Tibial nerve (tissue), 4 donors: ENCODE measurements around the gene CSAD. TPM values are rescaled to one million over a fixed set of nuclear protein-coding genes. Genes with fewer than 3 reads are reported as not detected.
"Not testable (repeated sequence)": the region's sequence is repeated elsewhere in the genome, so short reads cannot be mapped to it uniquely, and the experiment has no call there.

Experiments used
- DNase-seq, 2 donors: peaks; one replicate each; pipeline ENCODE4 v3.0.0-alpha.2; 2019; ENCODE audit warnings: low spot score in 2 of 2
- H3K27ac ChIP-seq, 4 donors: fragments of 200-600 bp; sonication (generic) in 3 of 4; one replicate each; pipeline ENCODE4 v1.5.1; 2017 to 2019; ENCODE audit warnings: mild to moderate bottlenecking in 1 of 4
- H3K27me3 ChIP-seq, 2 donors: fragments of 200-600 bp; sonication (generic) in 1 of 2; one replicate each; pipeline versions ENCODE4 v1.5.1 to v1.6.0; 2017 to 2019
- H3K36me3 ChIP-seq, 3 donors: fragments of 200-600 bp; sonication (generic); one replicate each; pipeline ENCODE4 v1.5.1; 2018 to 2019
- H3K4me1 ChIP-seq, 4 donors: fragments of 200-600 bp; sonication (generic) in 3 of 4; one replicate each; pipeline ENCODE4 v1.5.1; 2017 to 2019
- H3K4me3 ChIP-seq, 4 donors: fragments of 200-600 bp; sonication (generic) in 3 of 4; one replicate each; pipeline ENCODE4 v1.5.1; 2017 to 2019; ENCODE audit warnings: mild to moderate bottlenecking in 1 of 4, moderate library complexity in 1 of 4
- H3K9me3 ChIP-seq, 4 donors: fragments of 200-600 bp; sonication (generic) in 3 of 4; one replicate each; pipeline ENCODE4 v1.5.1; 2017 to 2019
- EP300 ChIP-seq, 2 donors: sonication (generic); formaldehyde crosslinking; IDR thresholded peaks; one replicate each; pipeline ENCODE4 v1.6.1; 2017; ENCODE audit warnings: antibody characterized with exemption in 2 of 2, mild to moderate bottlenecking in 1 of 2
- POLR2A ChIP-seq, 2 donors: fragments of 450-650 bp; IDR thresholded peaks; one replicate each; pipeline ENCODE4 v1.6.1; 2017; ENCODE audit warnings: antibody characterized with exemption in 2 of 2, mild to moderate bottlenecking in 2 of 2, moderate library complexity in 2 of 2
- WGBS, 2 donors: methylation state at CpG; one replicate each; pipeline ENCODE4 v1.1.5; 2018; 5-methylcytosine and 5-hydroxymethylcytosine counted together
- total RNA-seq, 4 donors: library from RNA; depleted of rRNA; stranded (reverse); fragments of >200 nt; gene quantifications; one replicate each; pipeline ENCODE4 v1.1.0, GENCODE V29; 2016
- TF ChIP-seq, protein P1 (sequence below), 5 experiments: fragments of 200-600 bp in 3 of 5; fragments of 450-650 bp in 2 of 5; sonication (generic) in 3 of 5; IDR thresholded peaks; one replicate each; pipeline ENCODE4 v1.5.1; 2016 to 2019; ENCODE audit warnings: antibody characterized with exemption in 5 of 5, mild to moderate bottlenecking in 3 of 5, moderate library complexity in 2 of 5

CSAD gene
- total RNA-seq, 4 donors from 2014 or later: 52.4 to 90.6 (median 78.7) TPM

DNA sequence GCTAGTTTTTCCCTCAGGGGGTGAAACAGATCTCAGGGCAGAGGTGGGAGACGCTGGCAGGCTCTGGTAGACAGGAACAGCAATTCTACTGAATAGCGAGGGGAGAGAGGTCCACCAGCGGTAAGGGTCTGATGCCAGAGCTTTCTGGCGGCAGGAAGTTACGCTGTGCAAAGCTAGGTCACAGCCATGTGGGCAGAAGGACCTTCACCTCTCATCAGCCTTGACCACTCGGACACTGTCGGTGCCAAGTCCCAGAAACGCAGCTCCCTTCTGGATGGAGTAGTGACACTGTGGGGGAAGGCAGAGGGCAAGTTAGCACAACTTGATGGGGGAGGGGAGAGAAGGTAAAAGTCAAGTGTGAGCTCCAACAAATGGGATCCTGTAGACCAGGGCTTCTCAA is 10.5 kb downstream of the CSAD start:
- Histone ChIP-seq H3K36me3 (peaks cover 0 to 82% (median 0%) of the 10 kb centered on the region in 3 donors), H3K4me1 (peaks cover 0 to 18% (median 2%) of the 10 kb centered on the region in 4 donors), H3K9me3 (no peaks in the 10 kb centered on the region), H3K4me3 (no peak overlapping the region), H3K27me3 (no peaks in the 10 kb centered on the region), H3K27ac (no peak overlapping the region)
- DNase-seq: no peak
- 84 to 89% methylated on average over 8 of the region's 8 CpGs for WGBS, 2 donors
- TF ChIP-seq POLR2A (IDR thresholded peaks at IDR 0.05) (no peak), EP300 (IDR thresholded peaks at IDR 0.05) (no peak)
- TF ChIP-seq, protein P1, sequence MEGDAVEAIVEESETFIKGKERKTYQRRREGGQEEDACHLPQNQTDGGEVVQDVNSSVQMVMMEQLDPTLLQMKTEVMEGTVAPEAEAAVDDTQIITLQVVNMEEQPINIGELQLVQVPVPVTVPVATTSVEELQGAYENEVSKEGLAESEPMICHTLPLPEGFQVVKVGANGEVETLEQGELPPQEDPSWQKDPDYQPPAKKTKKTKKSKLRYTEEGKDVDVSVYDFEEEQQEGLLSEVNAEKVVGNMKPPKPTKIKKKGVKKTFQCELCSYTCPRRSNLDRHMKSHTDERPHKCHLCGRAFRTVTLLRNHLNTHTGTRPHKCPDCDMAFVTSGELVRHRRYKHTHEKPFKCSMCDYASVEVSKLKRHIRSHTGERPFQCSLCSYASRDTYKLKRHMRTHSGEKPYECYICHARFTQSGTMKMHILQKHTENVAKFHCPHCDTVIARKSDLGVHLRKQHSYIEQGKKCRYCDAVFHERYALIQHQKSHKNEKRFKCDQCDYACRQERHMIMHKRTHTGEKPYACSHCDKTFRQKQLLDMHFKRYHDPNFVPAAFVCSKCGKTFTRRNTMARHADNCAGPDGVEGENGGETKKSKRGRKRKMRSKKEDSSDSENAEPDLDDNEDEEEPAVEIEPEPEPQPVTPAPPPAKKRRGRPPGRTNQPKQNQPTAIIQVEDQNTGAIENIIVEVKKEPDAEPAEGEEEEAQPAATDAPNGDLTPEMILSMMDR (IDR thresholded peaks at IDR 0.05): no peak

DNA sequence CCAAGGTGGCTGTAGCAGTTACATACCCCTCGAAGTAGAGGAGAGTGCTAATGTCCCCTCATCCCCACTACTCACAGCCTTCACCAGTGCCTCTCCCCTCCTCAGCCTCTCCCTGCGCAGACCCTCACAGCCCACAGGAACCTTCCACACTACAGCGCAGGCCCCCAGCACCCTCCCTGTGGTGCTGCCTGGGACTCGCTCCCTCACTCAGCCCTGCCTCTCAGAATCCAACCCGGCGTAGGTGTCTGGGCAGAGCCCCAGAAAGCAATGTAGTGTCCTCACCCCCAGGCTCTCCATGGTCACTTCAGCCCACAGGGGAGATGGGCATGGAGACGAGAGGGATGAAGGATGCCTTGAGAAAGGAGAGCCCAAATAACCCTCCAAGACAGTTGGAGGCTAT is 11.1 kb downstream of the CSAD start:
- peaks cover 0 to 83% (median 0%) of the 10 kb centered on the region in 3 donors for H3K36me3 ChIP-seq
- DNase-seq: no peak
- TF ChIP-seq EP300 (IDR thresholded peaks at IDR 0.05) (no peak), POLR2A (IDR thresholded peaks at IDR 0.05) (no peak)
- TF ChIP-seq, protein P1 (IDR thresholded peaks at IDR 0.05): no peak
- H3K4me3 ChIP-seq: no peak overlapping the region
- WGBS, 2 donors: 91 to 97% methylated on average over 7 of the region's 7 CpGs
- no peaks in the 10 kb centered on the region for H3K9me3 ChIP-seq
- H3K27me3 ChIP-seq: no peaks in the 10 kb centered on the region
- no peak overlapping the region for H3K27ac ChIP-seq
- H3K4me1 ChIP-seq: peaks cover 0 to 18% (median 0%) of the 10 kb centered on the region in 4 donors

DNA sequence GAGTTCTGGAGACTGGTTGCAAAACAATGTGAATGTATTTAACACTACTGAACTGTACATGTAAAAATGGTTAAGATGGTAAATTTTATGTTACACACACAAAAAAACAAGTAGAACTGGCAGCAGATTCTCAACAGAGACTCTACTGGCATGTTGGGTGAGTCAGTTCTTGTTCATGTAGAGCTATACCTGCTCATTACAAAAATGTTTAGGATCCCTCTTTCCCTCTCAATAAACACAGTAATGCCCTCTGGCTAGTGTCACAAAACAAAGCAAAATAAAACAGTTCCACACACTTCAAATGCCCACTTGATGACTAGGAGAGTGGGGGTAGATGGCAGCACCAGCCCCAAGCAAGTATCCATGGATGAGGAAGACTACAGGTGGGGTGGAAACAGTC is 13.9 kb downstream of the CSAD start:
- no peaks in the 10 kb centered on the region for H3K27me3 ChIP-seq
- H3K4me3 ChIP-seq: no peak overlapping the region
- no peak for DNase-seq
- H3K36me3 ChIP-seq: peaks cover 0 to 73% (median 0%) of the 10 kb centered on the region in 3 donors
- peaks cover 0 to 5% (median 0%) of the 10 kb centered on the region in 4 donors for H3K4me1 ChIP-seq
- no peak overlapping the region for H3K27ac ChIP-seq
- no peaks in the 10 kb centered on the region for H3K9me3 ChIP-seq
- TF ChIP-seq, protein P1 (IDR thresholded peaks at IDR 0.05): no peak
- no peak for TF ChIP-seq EP300 (IDR thresholded peaks at IDR 0.05)

DNA sequence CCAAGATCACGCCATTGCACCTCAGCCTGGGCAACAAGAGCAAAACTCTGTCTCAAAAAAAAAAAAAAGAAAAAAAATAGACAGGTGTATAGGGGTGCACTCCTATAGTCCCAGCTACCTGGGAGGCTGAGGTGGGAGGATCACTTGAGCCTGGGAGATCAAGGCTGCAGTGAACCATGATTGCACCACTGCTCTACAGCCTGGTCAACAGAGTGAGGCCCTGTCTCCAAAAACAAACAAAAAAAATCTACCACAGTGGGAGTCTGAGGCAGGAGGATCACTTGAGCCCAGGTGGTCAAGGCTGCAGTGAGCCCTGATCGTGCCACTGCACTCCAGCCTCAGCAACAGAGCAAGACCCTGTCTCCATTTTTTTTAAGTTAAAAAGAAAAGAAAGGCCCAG is 17.7 kb downstream of the CSAD start:
- 90 to 95% methylated on average over 2 of the region's 2 CpGs for WGBS, 2 donors
- peaks cover 0 to 60% (median 0%) of the 10 kb centered on the region in 3 donors for H3K36me3 ChIP-seq
- not testable (repeated sequence) for H3K27me3 ChIP-seq, H3K4me3 ChIP-seq, H3K9me3 ChIP-seq, DNase-seq, H3K27ac ChIP-seq
- H3K4me1 ChIP-seq: peaks cover 0 to 16% (median 0%) of the 10 kb centered on the region in 4 donors

DNA sequence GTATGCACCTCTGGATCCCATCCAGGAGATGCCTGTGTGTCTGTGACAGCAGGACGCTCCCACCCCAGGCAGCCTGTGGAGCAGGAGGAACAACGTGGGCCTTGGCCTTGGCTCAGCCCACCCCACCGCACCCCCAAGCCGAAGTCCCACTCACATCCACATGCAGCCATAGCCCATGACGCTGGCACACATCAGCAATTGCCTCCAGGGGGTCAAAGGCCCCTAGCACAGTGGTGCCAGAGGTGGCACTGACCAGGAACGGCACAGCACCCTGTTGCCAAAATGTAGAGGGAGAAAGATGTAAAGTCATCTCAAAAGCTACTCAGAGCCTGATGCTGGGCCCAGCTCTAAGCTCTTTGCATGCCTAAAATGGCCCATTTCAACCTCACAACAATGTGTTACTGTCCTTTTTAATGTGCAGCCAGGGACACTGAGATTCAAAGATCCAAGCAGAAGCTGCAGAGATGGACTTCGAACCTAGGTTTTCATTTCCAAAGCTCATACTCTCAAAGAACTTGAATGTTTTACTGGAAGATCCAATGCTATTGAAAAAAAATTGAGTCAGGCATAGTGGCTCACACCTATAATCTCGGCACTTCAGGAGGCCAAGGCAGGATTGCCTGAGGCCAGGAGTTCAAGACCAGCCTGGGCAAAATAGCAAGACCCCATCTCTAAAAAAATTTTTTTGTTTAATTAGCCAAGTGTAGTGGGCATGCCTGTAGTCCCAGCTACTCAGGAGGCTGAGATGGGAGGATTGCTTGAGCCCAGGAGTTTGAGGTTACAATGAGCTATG is 19.4 kb downstream of the CSAD start:
- Histone ChIP-seq H3K27me3 (no peaks in the 10 kb centered on the region), H3K36me3 (peaks cover 0 to 50% (median 0%) of the 10 kb centered on the region in 3 donors), H3K27ac (no peak overlapping the region), H3K4me1 (peaks cover 0 to 17% (median 0%) of the 10 kb centered on the region in 4 donors), H3K9me3 (no peaks in the 10 kb centered on the region), H3K4me3 (no peak overlapping the region)
- no peak for DNase-seq
- 83 to 88% methylated on average over 8 of the region's 8 CpGs for WGBS, 2 donors
- TF ChIP-seq POLR2A (IDR thresholded peaks at IDR 0.05) (no peak), EP300 (IDR thresholded peaks at IDR 0.05) (no peak)

DNA sequence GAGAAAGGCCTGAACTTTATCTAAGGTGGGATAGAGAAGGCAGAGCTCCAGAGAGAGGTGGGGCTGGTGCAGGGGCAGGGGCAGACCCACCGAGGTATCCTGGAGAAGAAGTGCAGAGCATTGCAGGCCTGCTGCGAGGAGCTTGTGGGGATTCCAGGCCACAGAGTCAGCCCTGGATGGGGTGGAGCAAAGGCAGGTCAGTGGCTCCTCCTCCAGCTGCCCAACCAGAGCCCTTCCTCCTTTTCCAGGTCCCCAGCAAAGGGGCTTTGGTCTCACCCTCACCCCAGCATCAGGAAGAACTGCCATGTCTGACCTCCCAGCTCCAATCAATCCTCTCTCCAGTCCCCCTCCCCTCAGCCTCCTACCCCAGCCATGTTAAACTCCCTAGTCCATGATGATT is 20.1 kb downstream of the CSAD start:
- Histone ChIP-seq H3K4me1 (peaks cover 0 to 17% (median 0%) of the 10 kb centered on the region in 4 donors), H3K4me3 (no peak overlapping the region), H3K27ac (no peak overlapping the region), H3K9me3 (no peaks in the 10 kb centered on the region), H3K27me3 (no peaks in the 10 kb centered on the region), H3K36me3 (peaks cover 0 to 44% (median 0%) of the 10 kb centered on the region in 3 donors)
- WGBS, 2 donors: 71 to 75% methylated on average over 2 of the region's 2 CpGs
- DNase-seq: no peak
- TF ChIP-seq EP300 (IDR thresholded peaks at IDR 0.05) (no peak), POLR2A (IDR thresholded peaks at IDR 0.05) (no peak)
- TF ChIP-seq, protein P1 (IDR thresholded peaks at IDR 0.05): no peak
